Measurements from ENCODE around the gene MTTP.

MTTP gene

GRCh38 chr4:99633772-99634171 lies 59.1 kb downstream of the MTTP start:
- Histone ChIP-seq H3K79me2 (ENCODE audit: insufficient read depth, low read length) (no peaks in the 10 kb centered on the region), H3K9ac (ENCODE audit: low read depth, low read length, poor library complexity, severe bottlenecking) (no peak overlapping the region), H3K9me3 (ENCODE audit: insufficient read depth, low read depth, low read length) (no peaks in the 10 kb centered on the region), H3K27me3 (ENCODE audit: insufficient read depth, low read length, poor library complexity, severe bottlenecking) (no peaks in the 10 kb centered on the region), H3K36me3 (ENCODE audit: insufficient read depth, low read length) (no peaks in the 10 kb centered on the region), H3K4me1 (ENCODE audit: insufficient read depth, low read length, poor library complexity, severe bottlenecking) (peaks cover 3% of the 10 kb centered on the region), H3F3A (ENCODE audit: low read depth) (no peaks in the 10 kb centered on the region), H4K20me1 (ENCODE audit: insufficient read depth, low read length, poor library complexity, severe bottlenecking) (no peaks in the 10 kb centered on the region), H2AFZ (ENCODE audit: low read length) (no peak overlapping the region), H3K4me2 (ENCODE audit: low read depth, low read length, poor library complexity, severe bottlenecking) (no peak overlapping the region), H3K4me3 (ENCODE audit: low read length, poor library complexity, severe bottlenecking) (no peak overlapping the region), H3K9me2 (replicated peaks; ENCODE audit: low read depth, low read length) (no peaks in the 10 kb centered on the region)
- no peak for TF ChIP-seq EZH2phosphoT487 (IDR thresholded peaks at IDR 0.05; ENCODE audit: borderline replicate concordance)
- TF ChIP-seq CTCF (conservative IDR thresholded peaks at IDR 0.05; ENCODE audit: low read length) = no peak

- H3K27me3 ChIP-seq (ENCODE audit: insufficient read depth, low read length, poor library complexity, severe bottlenecking) = no peaks in the 10 kb centered on the region
- no peak overlapping the region for H3K4me2 ChIP-seq (ENCODE audit: low read depth, low read length, poor library complexity, severe bottlenecking)
- H3K9ac ChIP-seq (ENCODE audit: low read depth, low read length, poor library complexity, severe bottlenecking) = no peak overlapping the region
- H3F3A ChIP-seq (ENCODE audit: low read depth) = no peaks in the 10 kb centered on the region
- H2AFZ ChIP-seq (ENCODE audit: low read length) = no peak overlapping the region
- no peaks in the 10 kb centered on the region for H3K79me2 ChIP-seq (ENCODE audit: insufficient read depth, low read length)
- H3K4me3 ChIP-seq (ENCODE audit: low read length, poor library complexity, severe bottlenecking) = no peak overlapping the region
- no peaks in the 10 kb centered on the region for H4K20me1 ChIP-seq (ENCODE audit: insufficient read depth, low read length, poor library complexity, severe bottlenecking)
- H3K36me3 ChIP-seq (ENCODE audit: insufficient read depth, low read length) = no peaks in the 10 kb centered on the region
- TF ChIP-seq CTCF (conservative IDR thresholded peaks at IDR 0.05; ENCODE audit: low read length) = no peak
- no peak for TF ChIP-seq EZH2phosphoT487 (IDR thresholded peaks at IDR 0.05; ENCODE audit: borderline replicate concordance)
- no peaks in the 10 kb centered on the region for H3K9me3 ChIP-seq (ENCODE audit: insufficient read depth, low read depth, low read length)
- peaks cover 3% of the 10 kb centered on the region for H3K4me1 ChIP-seq (ENCODE audit: insufficient read depth, low read length, poor library complexity, severe bottlenecking)
- H3K9me2 ChIP-seq (replicated peaks; ENCODE audit: low read depth, low read length) = no peaks in the 10 kb centered on the region
Observed at GRCh38 chr4:99634742-99635360, 60.2 kb downstream of the MTTP start.

DNA sequence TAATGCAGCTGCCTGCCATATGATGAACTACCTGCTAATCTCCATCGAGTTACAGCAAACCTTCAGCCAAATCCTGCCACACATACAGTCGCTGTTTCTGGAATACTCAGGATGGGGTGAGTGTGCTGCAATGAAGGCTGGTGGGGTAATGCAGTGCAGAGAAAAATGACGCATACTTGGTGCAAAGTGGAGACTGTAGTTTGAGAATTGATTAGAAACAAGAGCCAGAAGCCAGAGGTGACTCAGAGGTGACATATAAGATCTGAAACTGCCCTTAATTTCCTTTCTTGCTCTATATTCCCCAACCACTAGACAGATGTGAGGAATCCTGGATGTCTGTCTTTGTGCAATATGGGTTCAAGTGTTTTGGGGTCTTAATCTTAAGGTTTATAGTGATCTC lies 61.0 kb downstream of the MTTP start:
- no peaks in the 10 kb centered on the region for H3K9me2 ChIP-seq (replicated peaks; ENCODE audit: low read depth, low read length)
- no peaks in the 10 kb centered on the region for H3K4me1 ChIP-seq (ENCODE audit: insufficient read depth, low read length, poor library complexity, severe bottlenecking)
- no peaks in the 10 kb centered on the region for H3K27me3 ChIP-seq (ENCODE audit: insufficient read depth, low read length, poor library complexity, severe bottlenecking)
- no peak overlapping the region for H3K9ac ChIP-seq (ENCODE audit: low read depth, low read length, poor library complexity, severe bottlenecking)
- TF ChIP-seq EZH2phosphoT487 (IDR thresholded peaks at IDR 0.05; ENCODE audit: borderline replicate concordance) (no peak), CTCF (conservative IDR thresholded peaks at IDR 0.05; ENCODE audit: low read length) (no peak)
- H3F3A ChIP-seq (ENCODE audit: low read depth) = no peaks in the 10 kb centered on the region
- no peak overlapping the region for H2AFZ ChIP-seq (ENCODE audit: low read length)
- no peak overlapping the region for H3K4me2 ChIP-seq (ENCODE audit: low read depth, low read length, poor library complexity, severe bottlenecking)
- no peak overlapping the region for H3K4me3 ChIP-seq (ENCODE audit: low read length, poor library complexity, severe bottlenecking)
- H3K79me2 ChIP-seq (ENCODE audit: insufficient read depth, low read length) = no peaks in the 10 kb centered on the region
- no peaks in the 10 kb centered on the region for H3K36me3 ChIP-seq (ENCODE audit: insufficient read depth, low read length)
- H3K9me3 ChIP-seq (ENCODE audit: insufficient read depth, low read depth, low read length) = no peaks in the 10 kb centered on the region
- H4K20me1 ChIP-seq (ENCODE audit: insufficient read depth, low read length, poor library complexity, severe bottlenecking) = no peaks in the 10 kb centered on the region
